Neural cell (in vitro differentiated cells): ENCODE measurements around the gene SND1.

Experiments
- CTCF ChIP-seq: fragments of 450-650 bp; IDR thresholded peaks from 2 replicates; pipeline ENCODE4 v1.5.1; 2014; ENCODE audit warnings: antibody characterized with exemption, mild to moderate bottlenecking, moderate library complexity; ENCODE audit not compliant: poor library complexity, severe bottlenecking
- EP300 ChIP-seq: fragments of 450-650 bp; conservative IDR thresholded peaks from 2 replicates; pipeline ENCODE4 v1.6.1; 2014; ENCODE audit warnings: antibody characterized with exemption, mild to moderate bottlenecking, moderate library complexity; ENCODE audit not compliant: poor library complexity, severe bottlenecking
- EZH2 ChIP-seq: fragments of 200-600, 300-800 bp; shearing (Covaris generic), sonication (generic); IDR thresholded peaks from 2 replicates; pipeline ENCODE4 v1.6.1; 2014; ENCODE audit warnings: antibody characterized with exemption, low read length, borderline replicate concordance, mild to moderate bottlenecking; ENCODE audit not compliant: insufficient read depth, poor library complexity, severe bottlenecking
- MXI1 ChIP-seq: fragments of 450-650 bp; conservative IDR thresholded peaks from 2 replicates; pipeline ENCODE4 v1.6.1; 2014; ENCODE audit warnings: antibody characterized with exemption, mild to moderate bottlenecking; ENCODE audit not compliant: poor library complexity, severe bottlenecking
- RAD21 ChIP-seq: fragments of 450-650 bp; conservative IDR thresholded peaks from 2 replicates; pipeline ENCODE4 v1.6.1; 2014; ENCODE audit warnings: antibody characterized with exemption, mild to moderate bottlenecking, moderate library complexity
- REST ChIP-seq: IDR thresholded peaks from 2 replicates; pipeline ENCODE4 v1.6.1; 2012; ENCODE audit warnings: borderline replicate concordance
- TAF1 ChIP-seq: IDR thresholded peaks from 2 replicates; pipeline ENCODE4 v1.6.1; 2012; ENCODE audit warnings: low read depth

- no peak for TF ChIP-seq REST
- TF ChIP-seq EP300: no peak
- no peak for TF ChIP-seq CTCF
- TF ChIP-seq EZH2: no peak
- TF ChIP-seq TAF1: no peak
- TF ChIP-seq RAD21: no peak
- TF ChIP-seq MXI1: no peak
Measured at GRCh38 chr7:128132426-128133069, 480.6 kb downstream of the SND1 start.
